ENCODE results near the gene VIPR2.

DNA sequence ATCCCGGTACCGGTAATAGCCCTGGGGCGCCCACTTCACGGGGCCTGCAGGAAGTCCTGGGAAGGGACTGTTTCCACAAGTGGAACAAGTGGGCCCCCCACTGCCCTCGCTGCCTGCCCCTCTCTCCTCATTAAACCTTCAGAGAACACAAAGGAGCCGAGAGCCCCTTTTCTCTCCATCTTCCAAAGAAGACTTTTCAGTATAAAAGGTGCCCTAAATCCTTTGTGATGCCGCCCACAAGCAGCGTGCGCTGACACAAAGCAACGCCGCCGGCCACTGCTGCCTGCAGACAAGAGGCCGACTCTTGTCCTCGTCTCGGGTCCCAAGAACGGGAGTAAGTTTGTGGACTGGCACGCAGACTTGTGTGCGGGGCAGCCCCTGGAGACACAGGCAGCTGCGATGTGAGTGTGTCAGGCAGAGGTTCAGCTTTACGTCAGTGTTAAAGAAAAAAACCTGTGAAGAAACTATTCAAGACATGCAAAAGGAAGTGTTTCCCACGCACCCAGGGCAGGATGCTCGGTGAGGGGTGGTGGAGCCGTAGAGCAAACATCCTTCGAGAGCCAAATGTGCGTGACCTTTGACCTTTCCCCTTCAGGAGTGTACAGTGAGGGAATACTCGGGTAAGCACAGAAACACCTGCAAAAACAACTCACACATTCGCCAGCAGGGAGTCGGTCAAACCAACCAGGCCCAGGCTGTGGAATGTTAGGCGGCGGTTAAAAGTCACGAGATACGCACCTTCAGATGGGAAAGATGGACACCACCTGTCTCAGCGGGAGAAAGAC is 118.2 kb downstream of the VIPR2 start:
- no peak for TF ChIP-seq EZH2phosphoT487 (IDR thresholded peaks at IDR 0.05; ENCODE audit: low read length)
- TF ChIP-seq, protein P1, sequence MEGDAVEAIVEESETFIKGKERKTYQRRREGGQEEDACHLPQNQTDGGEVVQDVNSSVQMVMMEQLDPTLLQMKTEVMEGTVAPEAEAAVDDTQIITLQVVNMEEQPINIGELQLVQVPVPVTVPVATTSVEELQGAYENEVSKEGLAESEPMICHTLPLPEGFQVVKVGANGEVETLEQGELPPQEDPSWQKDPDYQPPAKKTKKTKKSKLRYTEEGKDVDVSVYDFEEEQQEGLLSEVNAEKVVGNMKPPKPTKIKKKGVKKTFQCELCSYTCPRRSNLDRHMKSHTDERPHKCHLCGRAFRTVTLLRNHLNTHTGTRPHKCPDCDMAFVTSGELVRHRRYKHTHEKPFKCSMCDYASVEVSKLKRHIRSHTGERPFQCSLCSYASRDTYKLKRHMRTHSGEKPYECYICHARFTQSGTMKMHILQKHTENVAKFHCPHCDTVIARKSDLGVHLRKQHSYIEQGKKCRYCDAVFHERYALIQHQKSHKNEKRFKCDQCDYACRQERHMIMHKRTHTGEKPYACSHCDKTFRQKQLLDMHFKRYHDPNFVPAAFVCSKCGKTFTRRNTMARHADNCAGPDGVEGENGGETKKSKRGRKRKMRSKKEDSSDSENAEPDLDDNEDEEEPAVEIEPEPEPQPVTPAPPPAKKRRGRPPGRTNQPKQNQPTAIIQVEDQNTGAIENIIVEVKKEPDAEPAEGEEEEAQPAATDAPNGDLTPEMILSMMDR (IDR thresholded peaks at IDR 0.05; ENCODE audit: low read length): no peak
- no peak for TF ChIP-seq EZH2 (optimal IDR thresholded peaks at IDR 0.05; ENCODE audit: low read depth, low read length)

Measured in MM.1S (cell line).